ENCODE results near the gene RANBP1.

RANBP1 gene

DNA sequence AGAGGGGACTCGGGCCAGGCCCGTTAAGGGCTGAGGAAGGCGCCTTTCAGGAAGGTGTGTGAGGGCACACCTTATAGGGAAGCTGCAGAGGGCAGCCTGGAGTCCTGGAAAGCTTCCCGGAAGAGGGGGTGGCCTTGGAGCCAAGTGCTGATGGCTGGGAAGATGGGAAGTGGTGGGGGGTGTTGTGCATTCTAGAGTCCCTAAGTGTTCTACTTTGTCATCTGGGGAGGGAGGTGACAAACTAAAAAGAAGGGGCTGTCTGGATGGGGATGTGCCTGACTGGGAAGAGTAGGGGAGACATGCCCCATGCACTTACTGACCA lies 22.5 kb downstream of the RANBP1 start:
- no peak for DNase-seq (ENCODE audit: low spot score)

GRCh38 chr22:20138868-20139267 lies 23.0 kb downstream of the RANBP1 start:
- DNase-seq (ENCODE audit: low spot score), result no peak

GRCh38 chr22:20139391-20140106 lies 23.6 kb downstream of the RANBP1 start:
- no peak for DNase-seq (ENCODE audit: low spot score)

DNA sequence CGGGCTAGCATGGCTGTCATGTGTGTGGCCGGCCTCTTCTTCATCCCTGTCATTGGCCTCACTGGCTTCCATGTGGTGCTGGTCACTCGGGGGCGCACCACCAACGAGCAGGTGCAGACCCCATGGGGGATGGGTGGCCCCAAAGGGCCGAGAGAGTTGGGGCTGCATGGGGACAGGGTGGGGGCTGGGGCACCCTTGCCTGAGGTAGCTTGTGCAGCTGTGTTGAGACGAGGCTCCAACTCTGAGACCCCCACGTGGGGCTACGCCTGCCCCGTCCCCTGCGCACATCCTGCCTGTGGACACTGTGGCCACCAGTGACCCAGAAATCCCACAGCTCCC lies 24.2 kb downstream of the RANBP1 start:
- no peak for DNase-seq (ENCODE audit: low spot score)

GRCh38 chr22:20140521-20140964 lies 24.6 kb downstream of the RANBP1 start:
- no peak for DNase-seq (ENCODE audit: low spot score)

GRCh38 chr22:20141186-20142077 lies 25.5 kb downstream of the RANBP1 start:
- no peak for DNase-seq (ENCODE audit: low spot score)

- DNase-seq (ENCODE audit: low spot score), result no peak
These were observed 27.1 kb downstream of the RANBP1 start for GRCh38 chr22:20142711-20143621.

GRCh38 chr22:20143883-20144665 lies 28.2 kb downstream of the RANBP1 start:
- DNase-seq (ENCODE audit: low spot score), result no peak

GRCh38 chr22:20145206-20145831 lies 29.4 kb downstream of the RANBP1 start:
- no peak for DNase-seq (ENCODE audit: low spot score)

GRCh38 chr22:20145832-20146223 lies 29.9 kb downstream of the RANBP1 start:
- DNase-seq (ENCODE audit: low spot score), result no peak

DNA sequence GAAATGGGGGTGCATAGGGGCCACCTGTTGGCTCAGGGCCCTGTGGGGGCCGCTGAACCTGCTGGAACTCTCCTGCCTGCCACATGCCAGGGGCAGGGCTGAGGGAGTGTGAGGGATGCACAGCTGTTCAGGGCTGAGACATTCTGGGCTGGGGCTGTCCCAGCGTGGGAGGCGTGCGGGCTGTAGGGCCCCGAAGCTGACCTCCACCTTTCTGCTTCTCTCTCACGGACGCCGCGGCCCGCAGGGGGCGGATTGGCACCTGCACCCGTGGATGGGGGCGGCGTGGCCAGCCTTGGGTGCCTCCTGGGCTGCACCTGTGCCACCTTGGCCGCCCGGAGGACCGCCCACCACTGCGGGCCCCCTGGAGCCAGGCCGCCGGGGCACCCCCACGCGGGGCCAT lies 30.9 kb downstream of the RANBP1 start:
- no peak for DNase-seq (ENCODE audit: low spot score)

GRCh38 chr22:20147237-20147988 lies 31.5 kb downstream of the RANBP1 start:
- no peak for DNase-seq (ENCODE audit: low spot score)

GRCh38 chr22:20148414-20148813 lies 32.5 kb downstream of the RANBP1 start:
- no peak for DNase-seq (ENCODE audit: low spot score)

GRCh38 chr22:20149257-20150250 lies 33.6 kb downstream of the RANBP1 start:
- DNase-seq (ENCODE audit: low spot score), result no peak

GRCh38 chr22:20150381-20151275 lies 34.7 kb downstream of the RANBP1 start, which contains the start of gene CCDC188:
TSS of gene CCDC188 (minus strand) at chr22:20151055. CDS start at chr22:20150986, 69 bp downstream.
- no peak for DNase-seq (ENCODE audit: low spot score)

DNA sequence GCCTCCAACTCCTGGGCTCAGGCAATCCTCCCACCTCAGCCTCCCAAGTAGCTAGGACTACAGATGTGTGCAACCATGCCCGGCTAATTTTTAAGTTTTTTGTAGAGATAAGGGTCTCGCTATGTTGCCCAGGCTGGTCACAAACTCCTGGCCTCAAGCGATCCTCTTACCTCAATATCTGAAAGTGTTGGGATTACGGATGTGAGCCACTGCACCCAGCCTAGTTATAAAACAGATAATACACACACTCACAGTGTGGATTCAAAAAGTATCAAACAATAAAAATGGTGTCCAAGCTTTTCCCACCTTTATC lies 35.3 kb downstream of the RANBP1 start:
- DNase-seq (ENCODE audit: low spot score), result no peak

- DNase-seq (ENCODE audit: low spot score), result no peak
These were observed 36.6 kb downstream of the RANBP1 start for GRCh38 chr22:20152464-20152890.

GRCh38 chr22:20153945-20154344 lies 38.0 kb downstream of the RANBP1 start:
- no peak for DNase-seq (ENCODE audit: low spot score)

All from activated CD4-positive, alpha-beta T cell treated with anti-CD3 and anti-CD28 coated beads, Interleukin-2, Interleukin-4, amounts not matched to agents 100 ng/mL and 50 ng/mL, durations not matched to agents 16 hours and 8 hours (primary cell).